ENCODE measurements around the gene NADK2.

Gene NADK2

DNA sequence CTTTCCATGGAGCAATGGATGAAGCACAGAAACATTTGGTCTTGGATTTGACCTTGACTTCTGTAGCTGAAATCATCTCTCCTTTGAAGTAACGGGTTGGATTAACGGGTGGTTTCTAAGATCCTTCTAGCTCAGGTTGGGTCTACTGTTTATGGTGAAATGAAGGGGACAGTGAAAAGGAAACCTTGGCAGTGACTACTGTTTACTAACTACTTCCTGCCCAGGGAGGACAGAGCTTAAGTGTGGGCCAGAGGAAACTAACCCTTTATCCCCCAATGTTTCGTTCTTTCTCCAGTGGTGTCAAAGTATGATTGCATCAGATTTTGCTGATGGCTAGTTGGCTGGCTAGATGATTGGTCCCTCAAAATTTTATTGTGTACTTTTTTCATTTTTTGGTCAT, 67.6 kb downstream of the NADK2 start:
- no peak for FAIRE-seq
- DNase-seq (ENCODE audit: insufficient read length, low spot score): no peak
- no peak for TF ChIP-seq CTCF (IDR thresholded peaks at IDR 0.05; ENCODE audit: insufficient read depth, missing control alignments)

DNA sequence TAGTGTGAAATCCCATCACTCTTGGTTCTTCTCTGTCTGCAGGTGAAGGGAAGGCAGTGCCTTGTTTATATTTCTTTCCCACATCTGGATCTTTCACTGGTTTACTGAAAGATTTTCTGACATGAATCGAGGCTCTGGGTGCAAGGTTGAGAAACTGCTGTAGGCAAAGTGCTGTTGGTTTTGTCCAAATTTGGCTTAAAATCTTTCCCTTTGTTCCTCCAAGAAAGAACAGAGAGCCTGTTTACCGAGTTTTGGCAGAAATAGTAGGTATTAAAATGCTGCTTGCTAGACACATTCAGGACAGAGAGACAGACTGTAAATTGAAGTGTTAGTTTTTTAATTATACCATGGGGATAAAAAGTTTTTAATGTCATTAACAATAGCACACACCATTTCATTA, 68.3 kb downstream of the NADK2 start:
- DNase-seq (ENCODE audit: insufficient read length, low spot score) (no peak), FAIRE-seq (no peak)
- no peak for TF ChIP-seq CTCF (IDR thresholded peaks at IDR 0.05; ENCODE audit: insufficient read depth, missing control alignments)

- FAIRE-seq: no peak
- DNase-seq (ENCODE audit: insufficient read length, low spot score): no peak
- no peak for TF ChIP-seq CTCF (IDR thresholded peaks at IDR 0.05; ENCODE audit: insufficient read depth, missing control alignments)
Measured at GRCh38 chr5:36172599-36172998, 69.1 kb downstream of the NADK2 start.

GRCh38 chr5:36170832-36171424, 70.8 kb downstream of the NADK2 start:
- FAIRE-seq: peak; percentile 16
- no peak for TF ChIP-seq CTCF (IDR thresholded peaks at IDR 0.05; ENCODE audit: insufficient read depth, missing control alignments)

GRCh38 chr5:36168737-36169136, 73.0 kb downstream of the NADK2 start:
- DNase-seq (ENCODE audit: insufficient read length, low spot score): no peak
- TF ChIP-seq CTCF (IDR thresholded peaks at IDR 0.05; ENCODE audit: insufficient read depth, missing control alignments): no peak
- FAIRE-seq: no peak

More at GRCh38 chr5:36170832-36171424, 70.8 kb downstream of the NADK2 start:
- DNase-seq (ENCODE audit: insufficient read length, low spot score): no peak

DNA sequence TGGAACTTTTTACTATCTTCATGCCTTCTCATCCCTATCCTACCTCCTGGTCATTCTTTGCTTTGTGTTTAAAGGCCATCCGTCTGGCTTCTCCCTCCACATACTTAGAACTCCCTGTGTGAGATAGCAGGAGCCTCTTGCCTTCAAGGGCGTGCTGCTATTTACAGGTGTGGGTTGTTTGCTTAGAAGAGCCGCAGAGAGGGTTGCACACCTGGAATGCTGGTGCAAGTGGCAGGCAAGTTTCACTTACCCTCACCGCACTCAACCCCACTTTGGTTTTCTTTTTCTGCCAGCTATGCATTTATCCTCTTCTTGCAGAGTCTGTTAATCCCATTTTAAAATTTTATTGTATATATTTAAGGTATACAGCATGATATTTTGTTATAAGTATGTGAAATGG, 77.3 kb downstream of the NADK2 start:
- no peak for TF ChIP-seq CTCF (IDR thresholded peaks at IDR 0.05; ENCODE audit: insufficient read depth, missing control alignments)
- DNase-seq (ENCODE audit: insufficient read length, low spot score): no peak
- FAIRE-seq: no peak

GRCh38 chr5:36162810-36163486, 78.8 kb downstream of the NADK2 start:
- DNase-seq (ENCODE audit: insufficient read length, low spot score): no peak
- TF ChIP-seq CTCF (IDR thresholded peaks at IDR 0.05; ENCODE audit: insufficient read depth, missing control alignments): no peak
- no peak for FAIRE-seq

Data from D721Med (cell line).